CD4-positive, alpha-beta T cell (primary cell): ENCODE results near the gene DEDD2. TPM values are rescaled to one million over a fixed set of nuclear protein-coding genes. Genes with fewer than 3 reads are reported as not detected.

Source experiments
- ATAC-seq: fragments of 200-7000 bp; cut with Tn5 transposase; one replicate; pipeline ENCODE4 v1.10.0; 2022; ENCODE audit warnings: mild to moderate bottlenecking; ENCODE audit not compliant: poor library complexity
- CTCF ChIA-PET: fragments of 350-600 bp; sonication (Branson Sonifier 250); formaldehyde crosslinking; loops from one replicate; lab custom pipeline; 2021; ENCODE audit warnings: antibody characterized with exemption, inconsistent platforms; lab: Charles Lee
- POLR2A ChIA-PET: fragments of 350-600 bp; sonication (Branson Sonifier 250); formaldehyde crosslinking; loops from one replicate; lab custom pipeline; 2021; ENCODE audit warnings: antibody characterized with exemption, inconsistent platforms; lab: Charles Lee
- DNase-seq, 14 experiments: peaks; one replicate each; pipeline ENCODE4 v3.0.0-alpha.2; 2013 to 2020; ENCODE audit warnings: mixed read lengths in 2 of 14
- H3K27ac ChIP-seq, 2 donors: one replicate each; pipeline versions ENCODE4 v1.5.1 to v1.7.0; 2013; ENCODE audit warnings: low read length in 2 of 2, low read depth in 1 of 2, mild to moderate bottlenecking in 1 of 2
- H3K27me3 ChIP-seq, 2 experiments: 1 replicate in 1 of 2; 2 replicates in 1 of 2; pipeline versions ENCODE4 v1.6.1 to v1.7.0; 2013; ENCODE audit warnings: low read length in 2 of 2, control low read depth in 1 of 2, mild to moderate bottlenecking in 1 of 2, moderate library complexity in 1 of 2; ENCODE audit not compliant: insufficient read depth in 2 of 2, control insufficient read depth in 1 of 2
- H3K36me3 ChIP-seq: one replicate; pipeline ENCODE4 v1.6.1; 2013; ENCODE audit warnings: low read length, control low read depth; ENCODE audit not compliant: insufficient read depth
- H3K4me1 ChIP-seq: one replicate; pipeline ENCODE4 v1.6.1; 2013; ENCODE audit warnings: low read length, control low read depth; ENCODE audit not compliant: insufficient read depth
- H3K4me3 ChIP-seq: one replicate; pipeline ENCODE4 v1.5.1; 2013; ENCODE audit warnings: mild to moderate bottlenecking, low read length, moderate library complexity
- H3K9me3 ChIP-seq, 2 experiments: 1 replicate in 1 of 2; 2 replicates in 1 of 2; pipeline versions ENCODE4 v1.6.1 to v1.7.0; 2013; ENCODE audit warnings: low read length in 2 of 2, mild to moderate bottlenecking in 2 of 2, control low read depth in 1 of 2, moderate library complexity in 1 of 2; ENCODE audit not compliant: control insufficient read depth in 1 of 2, insufficient read depth in 1 of 2
- H3K27ac Mint-ChIP-seq: one replicate; pipeline ENCODE4 v1.8.0; 2020; ENCODE audit warnings: mixed read lengths
- H3K27me3 Mint-ChIP-seq: one replicate; pipeline ENCODE4 v1.8.0; 2021; ENCODE audit warnings: mixed read lengths
- H3K36me3 Mint-ChIP-seq: one replicate; pipeline ENCODE4 v1.8.0; 2021; ENCODE audit warnings: low read depth, mixed read lengths
- H3K4me1 Mint-ChIP-seq: one replicate; pipeline ENCODE4 v1.8.0; 2021; ENCODE audit warnings: low read depth, mixed read lengths
- H3K4me3 Mint-ChIP-seq: one replicate; pipeline ENCODE4 v1.8.0; 2020; ENCODE audit warnings: mild to moderate bottlenecking, mixed read lengths
- H3K9me3 Mint-ChIP-seq: one replicate; pipeline ENCODE4 v1.8.0; 2020; ENCODE audit warnings: mixed read lengths
- CTCF ChIP-seq: fragments of 200-600 bp; IDR thresholded peaks from one replicate; pipeline ENCODE4 v1.8.0; 2022; ENCODE audit warnings: antibody characterized with exemption, mild to moderate bottlenecking
- intact Hi-C, 2 experiments: fragments of 100-400 bp; cut with DNase I in 1 of 2; cut with micrococcal nuclease in 1 of 2; formaldehyde crosslinking; loops; one replicate each; pipeline versions ENCODE4 v1.15.1 to v1.9.0; 2023 to 2025; cut with DNase I, micrococcal nuclease
- total RNA-seq, 174 experiments: library from RNA in 2 of 174; stranded (reverse) in 2 of 174; gene quantifications; one replicate each; pipeline ENCODE4 v1.2.3 and lab custom pipeline; 2021 to 2026

DEDD2 gene
- total RNA-seq, 2 experiments from 2014 or later = 96.5 to 103 TPM

- intact Hi-C loops = no loop called here
- H3K4me3 ChIP-seq = no peak overlapping the region
- H3K4me3 Mint-ChIP-seq = no peak overlapping the region
- ChIA-PET CTCF (interaction anchor here (0.7 to 2.0 kb wide), 2 partner anchors 14 to 147 kb away, joined by 3 to 7 read pairs; partner anchors contain the start of gene GSK3A), POLR2A (no interaction called here)
- H3K9me3 ChIP-seq = no peaks in the 10 kb centered on the region
- no peaks in the 10 kb centered on the region for H3K27me3 ChIP-seq
- no peak for TF ChIP-seq CTCF
- ATAC-seq (no peak), DNase-seq (no peak)
- H3K9me3 Mint-ChIP-seq = no peaks in the 10 kb centered on the region
- H3K27me3 Mint-ChIP-seq = no peaks in the 10 kb centered on the region
- H3K36me3 ChIP-seq = peaks cover 82% of the 10 kb centered on the region
- H3K4me1 ChIP-seq = peaks cover 16% of the 10 kb centered on the region
- H3K4me1 Mint-ChIP-seq = peaks cover 17% of the 10 kb centered on the region
- no peak overlapping the region for H3K27ac ChIP-seq
- peak overlapping the region; percentile 59 for H3K27ac Mint-ChIP-seq
- H3K36me3 Mint-ChIP-seq = peaks cover 88% of the 10 kb centered on the region
Observed at GRCh38 chr19:42228641-42229040, 11.2 kb upstream of the DEDD2 start.

GRCh38 chr19:42226886-42227285 is 9.4 kb upstream of the DEDD2 start:
- peaks cover 24% of the 10 kb centered on the region for H3K4me1 Mint-ChIP-seq
- Histone ChIP-seq H3K9me3 (no peaks in the 10 kb centered on the region), H3K27ac (no peak overlapping the region), H3K27me3 (no peaks in the 10 kb centered on the region), H3K4me3 (no peak overlapping the region), H3K4me1 (peaks cover 25% of the 10 kb centered on the region), H3K36me3 (peaks cover 67% of the 10 kb centered on the region)
- ATAC-seq = no peak
- no peaks in the 10 kb centered on the region for H3K9me3 Mint-ChIP-seq
- intact Hi-C loops = no loop called here
- POLR2A ChIA-PET = interaction anchor here (1.4 kb wide), 1 partner anchor 15 kb away, joined by 3 read pairs; no protein-coding TSS in a partner anchor
- H3K36me3 Mint-ChIP-seq = peaks cover 81% of the 10 kb centered on the region
- H3K27ac Mint-ChIP-seq = no peak overlapping the region
- TF ChIP-seq CTCF = no peak
- no peaks in the 10 kb centered on the region for H3K27me3 Mint-ChIP-seq
- DNase-seq = no peak
- CTCF ChIA-PET = interaction anchor here (1.0 kb wide), 1 partner anchor 42 kb away, joined by 3 read pairs; no protein-coding TSS in a partner anchor
- H3K4me3 Mint-ChIP-seq = no peak overlapping the region

GRCh38 chr19:42225718-42226292 is 8.3 kb upstream of the DEDD2 start:
- H3K36me3 Mint-ChIP-seq = peaks cover 70% of the 10 kb centered on the region
- CTCF ChIA-PET = interaction anchor here (1.0 kb wide), 1 partner anchor 41 kb away, joined by 3 read pairs; no protein-coding TSS in a partner anchor
- Histone ChIP-seq H3K4me1 (peaks cover 36% of the 10 kb centered on the region), H3K9me3 (no peaks in the 10 kb centered on the region), H3K36me3 (peaks cover 56% of the 10 kb centered on the region), H3K27me3 (no peaks in the 10 kb centered on the region), H3K27ac (no peak overlapping the region), H3K4me3 (no peak overlapping the region)
- no peaks in the 10 kb centered on the region for H3K9me3 Mint-ChIP-seq
- TF ChIP-seq CTCF = no peak
- H3K27me3 Mint-ChIP-seq = no peaks in the 10 kb centered on the region
- ATAC-seq (no peak), DNase-seq (no peak)
- H3K4me1 Mint-ChIP-seq = peaks cover 26% of the 10 kb centered on the region
- POLR2A ChIA-PET = interaction anchor here (1.1 to 1.4 kb wide), 2 partner anchors 16 to 17 kb away, joined by 3 read pairs; partner anchors contain the start of gene GSK3A
- intact Hi-C loops = no loop called here
- H3K27ac Mint-ChIP-seq = no peak overlapping the region
- H3K4me3 Mint-ChIP-seq = no peak overlapping the region
